NB4 (cell line): ENCODE measurements around the gene PCCA.

Experiments used
- CTCF ChIP-seq: IDR thresholded peaks from one replicate; pipeline ENCODE4 v1.5.1; 2012; ENCODE audit warnings: low read depth, low read length
- MAX ChIP-seq: IDR thresholded peaks from 2 replicates; pipeline ENCODE4 v1.6.1; 2011; ENCODE audit warnings: low read depth, low read length
- POLR2A ChIP-seq: IDR thresholded peaks from 2 replicates; pipeline ENCODE4 v1.6.1; 2011; ENCODE audit warnings: mild to moderate bottlenecking; ENCODE audit not compliant: insufficient read length; ENCODE audit errors: extremely low read depth

GRCh38 chr13:100273552-100273951 is 184.7 kb downstream of the PCCA start:
- TF ChIP-seq CTCF (no peak), POLR2A (no peak), MAX (no peak)
